NK-92 (cell line): ENCODE data around the gene SCARF2.
"Not testable (repeated sequence)": the region's sequence is repeated elsewhere in the genome, so short reads cannot be mapped to it uniquely, and the experiment has no call there.

Experiments
- DNase-seq: peaks from one replicate; lab custom pipeline; 2025; ENCODE audit not compliant: unreplicated experiment; lab: John Stamatoyannopoulos, UW

Gene SCARF2

GRCh38 chr22:20393705-20394476, 43.7 kb downstream of the SCARF2 start, which contains the start of gene ZNF74:
ZNF74 (plus strand) TSS chr22:20394151; CDS start chr22:20394629, 478 bp downstream.
- no peak for DNase-seq

- no peak for DNase-seq
Observed at GRCh38 chr22:20392983-20393704, 44.5 kb downstream of the SCARF2 start.

- DNase-seq = not testable (repeated sequence)
Observed at GRCh38 chr22:20392365-20392881, 45.2 kb downstream of the SCARF2 start.

- no peak for DNase-seq
Observed at GRCh38 chr22:20391222-20391621, 46.4 kb downstream of the SCARF2 start.

- DNase-seq = no peak
Observed at GRCh38 chr22:20390394-20390907, 47.2 kb downstream of the SCARF2 start.

GRCh38 chr22:20389288-20389687, 48.3 kb downstream of the SCARF2 start:
- no peak for DNase-seq

GRCh38 chr22:20388200-20388599, 49.4 kb downstream of the SCARF2 start:
- DNase-seq = no peak

- no peak for DNase-seq
Observed at GRCh38 chr22:20386972-20387371, 50.7 kb downstream of the SCARF2 start.

GRCh38 chr22:20386336-20386735, 51.3 kb downstream of the SCARF2 start:
- DNase-seq = no peak

GRCh38 chr22:20384865-20385264, 52.8 kb downstream of the SCARF2 start:
- no peak for DNase-seq

GRCh38 chr22:20384171-20384570, 53.5 kb downstream of the SCARF2 start:
- DNase-seq = no peak

GRCh38 chr22:20383538-20383937, 54.1 kb downstream of the SCARF2 start:
- DNase-seq = no peak

GRCh38 chr22:20380486-20380885, 57.1 kb downstream of the SCARF2 start:
- DNase-seq = no peak

GRCh38 chr22:20378684-20379083, 58.9 kb downstream of the SCARF2 start:
- not testable (repeated sequence) for DNase-seq

GRCh38 chr22:20378110-20378509, 59.5 kb downstream of the SCARF2 start:
- no peak for DNase-seq

GRCh38 chr22:20376983-20377382, 60.6 kb downstream of the SCARF2 start:
- DNase-seq = not testable (repeated sequence)

- not testable (repeated sequence) for DNase-seq
Observed at GRCh38 chr22:20376281-20376680, 61.3 kb downstream of the SCARF2 start.
